ENCODE data around the gene USP30.

USP30 gene

GRCh38 chr12:109085590-109085989 is 33.2 kb downstream of the USP30 start:
- DNase-seq (ENCODE audit: low read depth, low spot score) = no peak
- no peak overlapping the region for H3K4me3 ChIP-seq (ENCODE audit: low read depth, low read length)
- ChIA-PET CTCF (no interaction called here), POLR2A (no interaction called here)
- no peak for TF ChIP-seq CTCF (IDR thresholded peaks at IDR 0.05; ENCODE audit: insufficient read depth, low read length, missing control alignments)

- DNase-seq (ENCODE audit: low read depth, low spot score) = no peak
- TF ChIP-seq CTCF (IDR thresholded peaks at IDR 0.05; ENCODE audit: insufficient read depth, low read length, missing control alignments) = no peak
- H3K4me3 ChIP-seq (ENCODE audit: low read depth, low read length) = no peak overlapping the region
- ChIA-PET POLR2A (no interaction called here), CTCF (interaction anchor here (0.6 to 3.0 kb wide), 9 partner anchors 8 to 523 kb away, joined by 3 to 9 read pairs (median 5); no protein-coding TSS in a partner anchor)
Observed at GRCh38 chr12:109087250-109087649, 34.9 kb downstream of the USP30 start.

GRCh38 chr12:109088818-109089217 is 36.4 kb downstream of the USP30 start:
- DNase-seq (ENCODE audit: low read depth, low spot score) = no peak
- H3K4me3 ChIP-seq (ENCODE audit: low read depth, low read length) = no peak overlapping the region
- CTCF ChIA-PET = interaction anchor here (1.1 to 3.0 kb wide), 4 partner anchors 23 to 524 kb away, joined by 3 to 9 read pairs (median 4); no protein-coding TSS in a partner anchor
- POLR2A ChIA-PET = no interaction called here
- TF ChIP-seq CTCF (IDR thresholded peaks at IDR 0.05; ENCODE audit: insufficient read depth, low read length, missing control alignments) = no peak

- no peak for TF ChIP-seq CTCF (IDR thresholded peaks at IDR 0.05; ENCODE audit: insufficient read depth, low read length, missing control alignments)
- H3K4me3 ChIP-seq (ENCODE audit: low read depth, low read length) = no peak overlapping the region
- POLR2A ChIA-PET = no interaction called here
- no peak for DNase-seq (ENCODE audit: low read depth, low spot score)
- CTCF ChIA-PET = interaction anchor here (1.1 kb wide), 1 partner anchor 525 kb away, joined by 3 read pairs; no protein-coding TSS in a partner anchor
Observed at GRCh38 chr12:109089683-109090082, 37.3 kb downstream of the USP30 start.

GRCh38 chr12:109092497-109093021 is 40.2 kb downstream of the USP30 start:
- peak overlapping the region; percentile 78 for H3K4me3 ChIP-seq (ENCODE audit: low read depth, low read length)
- no peak for TF ChIP-seq CTCF (IDR thresholded peaks at IDR 0.05; ENCODE audit: insufficient read depth, low read length, missing control alignments)
- POLR2A ChIA-PET = interaction anchor here (1.0 to 1.1 kb wide), 2 partner anchors 474 to 530 kb away, joined by 3 to 4 read pairs; partner anchors contain the start of gene ISCU
- CTCF ChIA-PET = interaction anchor here (0.6 to 3.3 kb wide), 25 partner anchors 10 to 575 kb away, joined by 3 to 29 read pairs (median 4); partner anchors contain the start of gene ISCU
- no peak for DNase-seq (ENCODE audit: low read depth, low spot score)

- peak within 1 kb of the TSS; percentile 78 for H3K4me3 ChIP-seq (ENCODE audit: low read depth, low read length)
- peak; percentile 34 for DNase-seq (ENCODE audit: low read depth, low spot score)
- peak; percentile 99 for TF ChIP-seq CTCF (IDR thresholded peaks at IDR 0.05; ENCODE audit: insufficient read depth, low read length, missing control alignments)
- ChIA-PET CTCF (interaction anchor here (0.6 to 3.3 kb wide), 33 partner anchors 9 to 576 kb away, joined by 3 to 29 read pairs (median 4); partner anchors contain the start of gene ISCU), POLR2A (interaction anchor here (1.0 to 1.1 kb wide), 2 partner anchors 475 to 531 kb away, joined by 3 to 4 read pairs; partner anchors contain the start of gene ISCU)
Observed at GRCh38 chr12:109093022-109093918, 40.9 kb downstream of the USP30 start, which contains the start of gene ALKBH2. Gene ALKBH2, minus strand, starts transcription at chr12:109093472. Its CDS starts 686 bp downstream, at chr12:109092786.
